Measurements from ENCODE around the gene MBD5.

DNA sequence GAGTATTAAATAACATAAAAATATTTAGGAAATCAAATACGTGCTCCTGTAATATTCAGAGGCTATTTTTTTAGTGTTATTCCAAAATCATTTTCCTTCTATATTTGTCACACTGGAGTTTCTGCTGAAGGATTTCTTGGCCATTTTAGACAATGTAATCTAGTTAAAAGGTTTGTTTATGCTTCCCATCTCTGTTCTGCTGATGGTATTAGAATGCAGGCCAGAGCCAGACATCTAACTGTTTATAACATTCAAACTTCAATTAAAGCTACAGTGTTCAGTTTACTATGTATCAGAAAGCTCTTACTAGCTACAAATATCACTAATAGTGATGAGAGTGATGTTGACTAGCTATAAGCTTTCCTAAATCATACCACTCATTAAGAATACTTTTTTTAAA, 7.9 kb downstream of the MBD5 start:
- TF ChIP-seq, protein P1, sequence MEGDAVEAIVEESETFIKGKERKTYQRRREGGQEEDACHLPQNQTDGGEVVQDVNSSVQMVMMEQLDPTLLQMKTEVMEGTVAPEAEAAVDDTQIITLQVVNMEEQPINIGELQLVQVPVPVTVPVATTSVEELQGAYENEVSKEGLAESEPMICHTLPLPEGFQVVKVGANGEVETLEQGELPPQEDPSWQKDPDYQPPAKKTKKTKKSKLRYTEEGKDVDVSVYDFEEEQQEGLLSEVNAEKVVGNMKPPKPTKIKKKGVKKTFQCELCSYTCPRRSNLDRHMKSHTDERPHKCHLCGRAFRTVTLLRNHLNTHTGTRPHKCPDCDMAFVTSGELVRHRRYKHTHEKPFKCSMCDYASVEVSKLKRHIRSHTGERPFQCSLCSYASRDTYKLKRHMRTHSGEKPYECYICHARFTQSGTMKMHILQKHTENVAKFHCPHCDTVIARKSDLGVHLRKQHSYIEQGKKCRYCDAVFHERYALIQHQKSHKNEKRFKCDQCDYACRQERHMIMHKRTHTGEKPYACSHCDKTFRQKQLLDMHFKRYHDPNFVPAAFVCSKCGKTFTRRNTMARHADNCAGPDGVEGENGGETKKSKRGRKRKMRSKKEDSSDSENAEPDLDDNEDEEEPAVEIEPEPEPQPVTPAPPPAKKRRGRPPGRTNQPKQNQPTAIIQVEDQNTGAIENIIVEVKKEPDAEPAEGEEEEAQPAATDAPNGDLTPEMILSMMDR (IDR thresholded peaks at IDR 0.05): no peak
- TF ChIP-seq ZFX (IDR thresholded peaks at IDR 0.05; ENCODE audit: borderline replicate concordance): no peak
